ENCODE measurements around the gene FAM3A.

GRCh38 chrX:154507673-154508383, 8.2 kb downstream of the FAM3A start:
- TF ChIP-seq EZH2 (IDR thresholded peaks at IDR 0.05; ENCODE audit: borderline replicate concordance) (no peak), CTCF (IDR thresholded peaks at IDR 0.05; ENCODE audit: poor library complexity) (no peak)
